Activated CD4-positive, alpha-beta T cell treated with anti-CD3 and anti-CD28 coated beads, Interleukin-2, Interleukin-6, amounts not matched to agents 100 ng/mL and 50 ng/mL, durations not matched to agents 16 hours and 8 hours (primary cell): ENCODE results near the gene SESN1.
"Not testable (repeated sequence)": the region's sequence is repeated elsewhere in the genome, so short reads cannot be mapped to it uniquely, and the experiment has no call there.

Experiments used
- DNase-seq: peaks from one replicate; pipeline ENCODE4 v3.0.0-alpha.2; 2020

Gene SESN1

DNA sequence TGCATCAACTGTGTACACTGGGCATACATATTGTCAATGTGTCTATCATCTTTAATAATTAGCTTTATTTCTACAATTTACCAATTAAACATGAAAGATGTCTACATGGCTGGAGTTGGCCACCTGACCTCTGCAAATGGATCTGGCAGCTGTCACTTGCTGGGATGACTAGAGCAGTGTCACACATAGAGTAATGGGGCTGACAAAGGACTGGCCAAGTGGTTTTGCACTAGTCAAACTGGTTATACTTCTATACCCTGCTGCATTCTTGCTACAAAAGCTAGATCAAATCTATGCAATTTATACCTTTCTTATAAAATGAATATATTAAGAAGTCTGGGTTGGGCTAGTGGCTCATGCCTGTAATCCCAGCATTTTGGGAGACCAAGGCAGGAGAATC, 99.3 kb downstream of the SESN1 start:
- DNase-seq = no peak

DNA sequence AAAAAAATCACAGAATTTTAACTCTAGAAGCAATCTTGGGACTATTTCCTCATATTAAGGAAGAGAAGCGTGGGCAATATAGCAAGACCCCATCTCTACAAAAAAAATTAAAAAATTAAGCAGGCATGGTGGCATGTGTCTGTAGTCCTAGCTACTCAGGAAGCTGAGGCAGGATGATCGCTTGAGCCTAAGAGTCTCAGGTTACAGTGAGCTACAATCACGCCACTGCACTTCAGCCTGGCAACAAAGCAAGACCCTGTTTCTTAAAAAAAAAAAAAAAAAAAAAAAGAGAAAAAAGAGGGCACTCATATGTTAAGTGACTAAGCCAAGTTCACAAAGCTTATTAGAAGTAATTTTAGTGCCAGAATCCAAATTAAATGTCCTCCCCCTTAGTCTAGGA, 100.8 kb downstream of the SESN1 start:
- DNase-seq = no peak

DNA sequence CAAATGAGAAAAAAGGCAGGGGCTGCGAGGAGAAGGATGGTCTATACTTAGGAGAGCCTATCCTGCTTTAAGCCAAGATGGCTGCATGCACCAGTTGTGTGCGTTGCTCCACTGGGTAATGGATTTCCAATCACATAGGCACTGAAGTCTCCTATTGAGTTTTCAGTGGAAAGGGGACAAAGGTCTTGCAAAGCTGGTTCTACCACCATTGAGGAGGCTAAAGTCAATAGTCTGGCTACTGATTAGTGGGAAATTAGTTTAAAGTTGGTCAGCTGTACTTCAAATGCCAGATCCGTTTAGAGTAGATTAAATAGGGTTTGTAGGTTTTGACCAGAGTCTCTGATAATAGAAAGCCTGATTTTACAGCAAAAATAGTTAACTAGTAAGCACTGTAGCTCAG, 104.9 kb downstream of the SESN1 start:
- DNase-seq = no peak

DNA sequence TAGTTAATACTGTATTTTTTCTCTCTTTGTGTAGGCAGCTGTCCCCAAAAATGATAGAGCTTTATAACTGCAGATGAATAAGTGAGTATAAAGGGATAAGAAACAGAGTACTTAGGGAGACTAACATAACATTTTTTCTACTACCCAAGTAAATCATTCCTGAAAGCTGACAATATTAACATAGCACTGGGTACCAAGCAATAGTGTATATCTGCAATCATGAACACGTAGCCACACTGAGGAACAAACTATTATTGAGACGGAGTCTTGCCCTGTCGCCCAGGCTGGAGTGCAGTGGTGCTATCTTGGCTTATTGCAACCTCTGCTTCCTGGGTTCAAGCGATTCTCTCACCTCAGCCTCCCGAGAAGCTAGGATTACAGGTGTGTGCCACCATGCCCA, 105.9 kb downstream of the SESN1 start:
- no peak for DNase-seq

DNA sequence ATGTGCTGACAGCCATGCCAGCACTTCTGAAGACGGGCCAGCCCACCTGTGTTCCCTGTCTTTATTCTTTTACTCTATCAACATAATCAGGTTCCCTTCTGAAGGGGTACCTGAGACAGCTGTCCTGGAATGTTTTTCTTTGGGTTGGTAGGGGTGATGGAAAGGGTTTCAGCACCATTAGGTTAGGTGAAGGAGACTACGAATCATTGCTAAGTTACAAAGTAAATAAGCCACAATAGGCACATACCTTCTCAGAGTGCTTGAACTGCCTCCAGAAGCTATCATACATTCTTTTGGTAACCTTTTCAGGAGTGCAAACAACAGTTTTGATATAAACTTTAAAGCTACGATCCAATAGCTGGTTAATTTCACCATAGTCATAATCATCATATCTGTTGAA, 106.3 kb downstream of the SESN1 start:
- no peak for DNase-seq

DNA sequence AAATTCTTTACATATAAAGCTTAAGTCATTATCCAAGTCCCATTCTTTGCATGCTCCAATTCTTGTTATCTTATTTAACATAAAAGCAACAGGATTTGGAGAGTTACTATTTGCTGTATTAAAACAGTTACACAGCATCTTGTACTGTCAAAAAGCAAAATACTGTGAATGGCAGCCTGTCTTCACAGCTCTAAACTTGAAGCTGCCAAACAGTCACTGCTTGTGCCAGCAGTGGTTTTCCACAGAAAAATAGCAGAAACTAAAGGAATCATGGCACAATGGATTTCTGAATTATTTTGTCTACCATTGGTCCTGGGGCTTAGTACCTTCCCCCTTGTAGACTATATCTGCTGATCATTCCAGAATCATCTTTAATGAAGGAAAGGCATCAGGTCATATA, 107.5 kb downstream of the SESN1 start:
- DNase-seq = no peak

DNA sequence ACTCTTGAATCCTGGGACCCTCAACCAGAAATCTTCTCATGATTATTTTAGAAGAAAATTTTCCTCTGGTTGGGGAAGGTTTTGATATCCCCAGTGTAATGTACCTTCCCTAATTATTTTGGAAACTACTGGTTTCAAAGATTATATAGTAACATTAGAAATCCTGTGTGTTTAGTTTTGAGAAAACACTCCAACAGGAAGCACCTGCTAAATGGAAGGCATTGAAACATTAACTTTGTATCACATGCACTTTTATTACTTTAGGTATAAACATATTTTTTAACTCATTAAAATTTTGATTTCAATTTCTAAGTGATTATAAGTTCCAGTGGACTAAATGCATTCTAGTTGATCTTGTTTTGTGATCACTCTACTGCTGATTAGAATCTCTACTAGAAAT, 109.3 kb downstream of the SESN1 start:
- DNase-seq = no peak

DNA sequence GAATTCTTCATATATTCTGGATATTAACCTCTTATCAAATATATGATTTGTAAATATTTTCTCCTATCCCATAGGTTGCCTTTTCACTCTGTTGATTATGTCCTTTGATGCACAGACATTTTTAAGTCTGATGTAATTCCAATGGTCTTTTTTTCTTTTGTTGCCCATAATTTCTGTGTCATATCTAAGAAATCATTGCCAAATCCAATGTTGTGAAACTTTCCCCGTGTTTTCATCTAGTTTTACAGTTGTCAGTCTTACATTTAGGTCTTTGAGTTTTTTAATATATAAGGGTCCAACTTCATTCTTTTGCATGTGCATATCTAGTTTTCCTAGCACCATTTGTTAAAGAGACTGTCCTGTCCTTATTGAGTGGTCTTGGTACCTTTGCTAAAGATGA, 111.5 kb downstream of the SESN1 start:
- no peak for DNase-seq

DNA sequence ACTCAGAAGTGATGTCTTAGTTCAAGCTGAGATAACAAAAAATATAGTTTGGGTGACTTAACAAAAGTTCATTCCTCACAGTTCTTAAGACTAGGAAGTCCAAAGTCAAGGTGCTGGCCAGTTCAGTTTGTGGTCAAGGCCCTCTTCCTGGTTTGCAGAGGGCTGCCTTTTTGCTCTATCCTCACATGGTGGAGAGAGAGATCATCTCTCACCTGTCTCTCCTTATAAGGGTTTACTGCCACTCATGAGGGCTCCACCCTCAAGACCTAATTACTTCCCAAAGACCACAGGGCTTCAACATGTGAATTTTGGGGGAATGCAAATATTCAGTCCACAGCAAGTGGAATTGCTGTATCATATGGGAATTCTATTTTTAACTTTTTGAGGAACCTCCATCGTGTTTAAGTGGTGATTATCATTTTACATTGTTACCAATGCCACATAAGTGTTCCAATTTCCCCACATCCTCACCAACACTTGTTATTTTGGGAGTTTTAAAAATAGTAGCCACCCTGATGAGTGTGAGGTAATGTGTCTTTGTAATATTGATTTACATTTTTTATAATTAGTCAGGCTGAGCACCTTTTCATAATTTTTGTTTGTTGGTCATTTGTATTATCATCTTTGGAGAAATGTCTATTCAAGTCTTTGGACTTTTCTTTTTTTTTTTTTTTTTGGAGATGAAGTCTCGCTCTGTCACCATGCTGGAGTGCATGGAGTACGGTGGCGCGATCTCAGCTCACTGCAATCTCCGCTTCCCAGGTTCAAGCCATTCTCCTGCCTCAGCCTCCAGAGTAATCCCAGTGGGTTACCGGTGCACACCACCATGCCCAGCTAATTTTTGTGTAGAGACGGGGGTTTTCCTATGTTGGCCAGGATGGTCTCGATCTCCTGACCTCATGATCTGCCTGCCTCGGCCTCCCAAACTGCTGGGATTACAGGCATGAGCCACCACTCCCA, 112.2 kb downstream of the SESN1 start:
- DNase-seq = no peak

DNA sequence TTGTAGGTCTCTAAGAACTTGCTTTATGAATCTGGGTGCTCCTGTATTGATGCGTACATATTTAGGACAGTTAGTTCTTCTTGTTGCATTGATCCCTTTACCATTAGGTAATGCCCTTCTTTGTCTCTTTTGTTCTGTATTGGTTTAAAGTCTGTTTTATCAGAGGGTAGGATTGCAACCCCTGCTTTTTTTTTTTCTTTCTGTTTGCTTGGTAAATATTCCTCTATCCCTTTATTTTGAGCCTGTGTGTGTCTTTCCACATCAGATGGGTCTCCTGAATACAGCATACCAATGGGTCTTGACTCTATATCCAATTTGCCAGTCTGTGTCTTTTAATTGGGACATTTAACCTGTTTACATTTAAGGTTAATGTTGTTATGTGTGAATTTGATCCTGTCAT, 116.0 kb downstream of the SESN1 start:
- DNase-seq = not testable (repeated sequence)

DNA sequence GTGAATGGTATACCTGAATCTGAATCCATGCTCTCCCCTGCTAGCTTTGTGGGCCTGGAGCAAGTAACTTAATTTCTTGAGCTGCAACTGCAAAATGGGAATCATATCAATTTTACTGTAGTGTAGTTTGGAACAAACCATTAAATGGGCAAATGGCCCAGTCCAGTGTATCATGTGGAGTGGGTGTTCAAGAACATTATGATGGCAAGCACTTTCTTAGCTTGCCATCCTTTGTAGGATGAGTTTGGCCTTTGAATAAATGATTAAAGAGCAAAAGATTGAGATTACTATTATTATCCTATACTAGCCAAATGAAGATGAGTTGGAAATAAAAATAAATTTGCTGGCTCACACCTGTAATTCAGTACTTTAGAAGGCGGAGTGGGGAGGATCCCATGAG, 120.4 kb downstream of the SESN1 start:
- no peak for DNase-seq

DNA sequence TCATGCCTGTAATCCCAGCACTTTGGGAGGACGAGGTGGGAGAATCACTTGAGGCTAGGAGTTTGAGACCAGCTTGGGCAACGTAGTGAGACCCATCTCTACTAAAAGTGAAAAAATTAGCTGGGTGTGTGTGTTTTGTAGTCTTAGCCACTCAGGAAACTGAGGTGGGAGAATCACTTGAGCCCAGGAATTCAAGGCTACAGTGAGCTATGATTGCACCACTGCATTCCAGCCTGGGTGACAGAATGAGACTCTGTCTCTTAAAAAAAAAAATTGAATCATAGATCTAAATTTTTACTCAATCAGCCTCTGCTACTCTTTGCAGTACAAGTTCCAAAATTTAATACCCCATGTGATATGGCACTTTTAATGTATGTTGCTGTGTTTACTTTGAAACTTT, 124.9 kb downstream of the SESN1 start:
- DNase-seq = no peak

DNA sequence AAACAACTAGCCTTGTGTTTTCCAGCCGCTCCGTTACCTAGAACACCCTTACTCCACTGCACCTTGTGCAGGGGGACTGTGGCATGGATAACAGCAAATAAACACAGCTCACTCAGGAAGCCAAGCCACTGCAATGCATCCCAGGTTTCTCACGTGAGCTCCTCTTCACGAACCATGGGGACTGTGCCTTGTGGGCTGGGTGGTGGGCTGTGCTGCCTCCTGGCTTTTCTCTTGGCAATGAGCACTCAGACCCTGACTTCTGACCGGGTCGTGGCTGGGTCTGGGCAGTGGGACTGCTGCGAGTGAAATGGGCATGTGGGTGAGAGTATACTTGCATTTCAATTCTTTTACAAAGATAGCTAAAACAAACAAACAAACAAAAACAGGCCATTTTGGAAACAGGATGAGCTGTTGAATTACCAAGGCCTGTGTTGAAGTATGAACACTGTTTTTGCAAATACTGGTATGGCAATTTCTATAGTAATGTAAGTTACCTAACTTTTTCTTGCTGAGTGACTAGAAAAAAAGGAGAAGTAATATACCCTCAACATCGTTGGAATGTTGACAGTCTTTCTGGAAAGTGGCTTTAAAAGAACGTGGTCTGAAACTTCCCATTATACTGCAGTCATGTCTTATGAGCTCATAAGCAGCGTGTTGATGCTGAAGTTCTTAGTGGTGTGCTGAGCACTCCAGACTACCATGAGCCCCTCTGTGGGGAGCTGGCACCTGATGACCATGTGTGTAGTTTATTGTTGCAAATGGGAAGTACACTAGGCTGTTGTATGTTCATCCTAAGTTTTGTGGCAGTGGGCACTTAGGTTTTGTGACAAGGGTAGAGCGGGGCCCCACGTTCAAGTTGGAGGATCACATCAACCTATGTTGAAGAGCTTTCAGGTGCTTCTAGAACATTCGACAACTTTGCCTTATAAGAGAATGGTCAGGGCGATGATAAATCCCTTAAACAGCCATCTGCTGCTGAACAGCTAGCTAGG, 126.0 kb downstream of the SESN1 start:
- no peak for DNase-seq

DNA sequence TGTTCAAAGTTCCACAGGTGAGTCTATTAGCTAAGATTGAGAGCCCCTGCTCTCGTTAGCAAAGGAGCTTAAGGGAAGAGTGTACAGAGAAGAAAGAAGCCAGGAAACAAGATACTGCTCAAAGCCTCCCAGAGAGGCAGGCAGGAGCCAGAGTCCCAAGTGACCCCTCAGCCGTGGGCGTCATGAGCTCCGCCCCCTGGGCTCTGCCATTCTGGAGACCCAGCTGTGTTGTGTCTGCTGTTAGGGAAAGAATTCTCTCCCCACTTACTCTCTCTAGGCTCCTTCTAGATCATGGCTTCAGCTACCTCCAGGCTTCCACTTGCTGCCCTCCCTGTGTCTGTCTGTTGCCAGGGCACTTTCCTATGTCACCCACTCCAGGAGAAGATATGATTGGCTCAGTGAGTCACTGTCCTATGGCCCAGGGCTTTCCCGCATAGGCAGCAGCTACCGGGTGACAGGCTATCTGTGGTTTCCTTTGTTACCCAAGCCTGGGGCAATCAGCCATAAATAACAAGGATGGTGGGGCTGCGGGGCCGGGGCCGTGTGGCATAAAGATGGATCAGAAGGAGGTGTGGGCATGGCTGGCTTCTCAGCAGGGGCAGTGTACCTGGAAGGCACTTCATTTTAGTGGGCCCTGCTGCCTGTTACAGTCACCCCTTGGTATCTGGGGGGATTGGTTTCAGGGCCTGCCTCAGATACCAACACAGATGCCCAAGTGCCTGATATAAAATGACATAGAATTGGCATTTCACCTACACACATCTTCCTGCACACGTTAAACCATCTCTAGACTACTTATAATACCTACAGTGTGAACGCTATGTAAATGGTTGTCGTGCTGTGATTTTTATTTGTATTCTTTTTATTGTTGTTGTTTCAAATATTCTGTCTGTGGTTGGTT, 127.5 kb downstream of the SESN1 start:
- peak; percentile 28 for DNase-seq

DNA sequence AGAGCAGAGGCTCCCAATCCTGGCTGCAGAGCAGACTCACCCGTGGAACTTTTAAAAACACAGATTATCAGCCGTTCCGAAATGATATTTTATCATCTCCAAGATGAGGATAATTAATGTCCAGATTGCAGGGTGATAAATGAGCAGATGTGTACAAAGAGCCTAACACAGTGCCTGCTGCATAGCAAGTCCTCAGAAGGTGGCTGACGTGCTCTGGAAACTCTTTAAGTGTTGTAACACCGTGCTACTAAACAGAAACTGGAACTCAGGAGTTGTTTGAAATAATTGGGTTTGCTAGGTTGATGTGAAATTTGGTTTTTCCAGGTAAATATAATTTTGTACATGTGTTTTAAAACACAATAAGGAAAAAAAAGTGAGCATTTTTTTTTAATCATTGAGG, 128.4 kb downstream of the SESN1 start:
- no peak for DNase-seq

DNA sequence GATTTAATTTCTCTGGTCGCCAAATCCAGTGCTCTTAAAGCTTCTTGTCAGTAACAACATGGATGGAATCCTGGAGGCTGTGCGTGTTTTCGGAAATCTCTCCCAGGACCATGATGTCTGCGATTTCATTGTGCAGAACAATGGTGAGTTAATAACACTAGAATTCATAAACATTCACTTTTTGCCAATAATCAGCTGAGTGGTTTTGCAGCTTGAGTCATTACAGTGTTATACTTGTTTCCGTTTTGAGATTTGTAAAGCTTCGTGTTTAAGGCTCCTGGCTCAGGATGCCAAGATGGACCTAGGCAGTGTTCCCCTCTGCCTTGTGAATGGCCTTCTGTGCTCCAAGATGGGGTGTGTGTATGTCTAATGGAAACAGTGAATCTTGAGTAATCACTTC, 132.7 kb downstream of the SESN1 start:
- no peak for DNase-seq

DNA sequence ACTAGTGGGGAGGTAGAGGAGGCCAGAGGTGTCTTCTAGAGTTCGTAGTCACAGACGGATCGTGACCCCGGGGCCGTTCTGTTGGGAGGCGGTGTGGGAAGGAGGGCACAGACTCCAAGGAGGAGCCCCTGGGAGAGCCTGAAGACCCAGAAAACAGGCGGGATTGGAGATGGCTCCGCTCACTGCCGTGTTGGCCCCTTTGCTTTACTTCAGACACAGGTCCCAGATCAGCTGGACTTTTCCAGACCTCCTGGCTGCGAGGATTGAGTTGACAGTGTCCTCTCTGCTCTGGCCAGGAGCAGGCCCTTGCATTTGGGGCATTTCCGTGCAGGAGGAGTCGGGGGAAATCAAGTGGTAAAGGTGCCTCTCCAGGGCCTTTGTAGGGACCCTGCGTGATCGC, 133.6 kb downstream of the SESN1 start:
- DNase-seq = no peak

DNA sequence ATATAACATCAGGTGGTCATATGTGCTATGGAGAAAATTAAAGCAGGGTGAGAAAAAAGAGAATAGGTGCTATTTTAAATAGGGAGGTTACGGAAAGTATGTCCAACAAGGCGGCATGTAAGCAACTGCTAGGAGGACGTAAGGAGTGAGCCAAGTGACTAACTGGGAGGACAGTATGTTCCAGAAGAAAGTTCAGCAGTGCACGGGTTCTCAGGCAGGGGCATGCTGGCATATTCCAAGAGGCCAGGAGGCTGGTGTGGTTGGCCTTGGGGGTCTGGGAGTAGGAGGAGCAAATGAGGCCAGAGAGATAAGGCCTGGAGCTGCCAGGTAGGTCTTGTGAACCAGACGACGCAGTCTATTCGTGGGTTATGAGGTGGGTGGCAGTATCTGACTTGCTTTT, 134.0 kb downstream of the SESN1 start:
- DNase-seq = no peak

DNA sequence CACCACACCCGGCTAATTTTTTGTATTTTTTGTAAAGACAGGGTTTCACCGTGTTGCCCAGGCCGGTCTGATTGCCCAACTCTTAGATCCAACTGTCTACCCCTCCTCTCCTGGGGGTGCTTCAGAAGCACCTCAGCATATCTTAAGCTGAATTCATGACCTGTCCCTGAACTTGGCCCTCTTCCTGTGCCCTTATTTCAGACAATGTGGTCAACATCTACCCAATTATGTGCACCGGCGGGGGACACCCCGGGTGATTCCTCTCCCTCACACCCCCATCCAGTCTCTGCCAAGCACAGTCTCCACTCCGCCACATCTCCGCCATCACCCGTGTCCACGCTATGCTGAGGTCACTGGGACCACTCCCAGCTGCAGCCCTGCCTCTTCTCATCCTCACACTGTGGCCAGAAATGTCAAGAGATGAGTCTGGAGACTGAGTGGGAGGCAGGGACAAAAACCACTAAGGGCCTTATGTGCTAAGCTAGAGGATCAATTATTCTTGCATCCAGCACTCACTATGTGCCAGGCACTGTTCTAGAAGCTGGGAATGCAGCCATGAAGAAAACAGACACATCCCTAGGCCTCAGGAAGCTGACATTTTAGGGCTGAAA, 134.6 kb downstream of the SESN1 start:
- no peak for DNase-seq

DNA sequence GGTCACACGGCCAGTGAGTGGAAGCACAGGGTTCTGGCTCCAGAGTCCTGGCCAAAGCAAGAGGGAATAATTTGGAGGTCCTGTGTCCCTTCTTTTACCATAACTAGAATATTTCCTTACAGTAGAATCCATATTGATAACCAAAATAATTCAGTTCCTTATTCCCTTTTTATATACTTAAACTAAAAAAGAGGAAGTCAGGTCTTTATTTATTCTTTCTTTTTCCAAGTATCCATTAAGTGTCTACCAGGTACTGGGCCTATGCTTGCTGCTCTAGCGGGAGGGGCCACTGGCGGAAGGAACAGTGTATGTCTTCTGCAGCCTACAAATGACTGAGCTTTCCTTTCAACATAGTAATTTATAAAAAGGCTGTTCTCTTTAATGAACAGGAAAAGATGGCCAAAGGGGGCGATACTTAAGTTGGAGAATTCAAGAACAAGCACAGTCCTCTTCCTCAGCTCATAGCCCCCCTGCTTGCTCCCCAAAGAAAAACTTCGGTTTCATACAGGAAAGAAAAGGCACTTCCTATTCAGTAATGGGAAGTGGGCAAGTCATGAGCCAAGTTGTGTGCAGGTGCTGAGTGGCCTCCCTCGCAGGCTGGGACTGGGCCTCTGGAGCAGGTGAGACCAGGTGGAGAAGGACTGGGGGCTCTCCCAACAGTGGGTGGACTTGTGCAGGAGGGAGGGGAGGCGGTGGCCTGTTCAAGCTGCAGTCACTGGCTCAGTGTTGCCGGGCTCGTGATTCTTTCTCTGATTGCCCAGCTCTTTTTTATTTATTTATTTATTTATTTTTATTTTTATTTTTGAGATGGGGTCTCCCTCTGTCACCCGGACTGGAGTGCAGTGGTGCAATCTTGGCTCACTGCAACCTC, 135.5 kb downstream of the SESN1 start:
- DNase-seq = no peak

DNA sequence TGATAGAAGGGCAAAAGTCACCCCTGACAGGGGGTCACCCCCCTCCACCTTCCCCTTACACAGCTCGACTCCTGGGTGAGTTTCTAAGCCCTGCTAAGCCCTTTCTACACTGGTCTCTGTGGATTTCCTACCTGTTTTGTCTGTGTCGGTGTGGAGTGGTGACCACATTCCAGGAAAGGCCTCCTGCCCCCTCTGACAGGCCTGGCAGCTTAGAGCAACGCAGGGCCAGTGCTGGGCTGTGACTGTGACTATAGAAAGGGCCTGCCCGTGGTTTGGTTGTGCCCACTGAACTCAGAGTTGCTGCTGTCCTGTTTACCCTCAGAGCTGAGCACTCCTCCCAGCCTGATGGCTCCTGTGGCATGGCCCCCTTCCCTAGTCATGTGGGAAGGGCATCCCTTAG, 137.4 kb downstream of the SESN1 start:
- DNase-seq = no peak
